B cell (primary cell): ENCODE results near the gene DMXL2.

Experiments used
- CTCF ChIP-seq: fragments of 200-600 bp; IDR thresholded peaks from one replicate; pipeline ENCODE4 v1.8.0; 2022; ENCODE audit warnings: antibody characterized with exemption, mild to moderate bottlenecking
- EZH2 ChIP-seq: IDR thresholded peaks from 2 replicates; pipeline ENCODE4 v1.6.1; 2012; ENCODE audit warnings: borderline replicate concordance, low read depth, mild to moderate bottlenecking, moderate library complexity, low read length; ENCODE audit not compliant: insufficient read depth, poor library complexity, severe bottlenecking

- TF ChIP-seq CTCF = no peak
- TF ChIP-seq EZH2 = no peak
Measured at GRCh38 chr15:51503003-51503402, 119.6 kb downstream of the DMXL2 start.
